Ovary (tissue), 9 donors: ENCODE results near the gene PPP1R2B. TPM values are rescaled to one million over a fixed set of nuclear protein-coding genes. Genes with fewer than 3 reads are reported as not detected.

Experiments
- DNase-seq, 5 donors: peaks; one replicate each; pipeline ENCODE4 v3.0.0-alpha.2; 2019 to 2020
- H3K27ac ChIP-seq, 2 donors: fragments of 200-600 bp; one replicate each; pipeline versions ENCODE4 v1.5.1 to v1.8.0; 2019 to 2022
- H3K27me3 ChIP-seq: fragments of 200-600 bp; one replicate; pipeline ENCODE4 v1.8.0; 2022
- H3K36me3 ChIP-seq: fragments of 200-600 bp; sonication (generic); one replicate; pipeline ENCODE4 v1.5.1; 2019
- H3K4me1 ChIP-seq: one replicate; pipeline ENCODE4 v1.8.1; 2013; ENCODE audit warnings: mild to moderate bottlenecking, moderate library complexity; ENCODE audit not compliant: insufficient read depth
- H3K4me3 ChIP-seq: fragments of 200-600 bp; sonication (generic); one replicate; pipeline ENCODE4 v1.5.1; 2017
- H3K9me3 ChIP-seq, 2 donors: fragments of 200-600 bp in 1 of 2; sonication (generic) in 1 of 2; one replicate each; pipeline versions ENCODE4 v1.5.1 to v1.8.1; 2013 to 2019; ENCODE audit warnings: mild to moderate bottlenecking in 1 of 2, moderate library complexity in 1 of 2
- EP300 ChIP-seq: sonication (generic); formaldehyde crosslinking; IDR thresholded peaks from one replicate; pipeline ENCODE4 v1.6.1; 2017; ENCODE audit warnings: antibody characterized with exemption
- POLR2A ChIP-seq: fragments of 450-650 bp; IDR thresholded peaks from one replicate; pipeline ENCODE4 v1.6.1; 2017; ENCODE audit warnings: antibody characterized with exemption, mild to moderate bottlenecking, moderate library complexity
- WGBS, 3 donors: extraction: QIAGEN DNeasy Blood & Tissue Kit in 1 of 3; methylation state at CpG; one replicate each; pipeline versions ENCODE4 v1.1.5 to v1.1.7; 2013 to 2017; 5-methylcytosine and 5-hydroxymethylcytosine counted together
- intact Hi-C, 4 donors: fragments of 100-400 bp; cut with DNase I; formaldehyde crosslinking; loops; one replicate each; pipeline versions ENCODE4 v1.11.0 to v1.15.1; 2022 to 2023
- polyA plus RNA-seq, 2 donors: library from polyadenylated mRNA; stranded (reverse); fragments of 200-250 nt in 1 of 2; fragments of 350-450 nt in 1 of 2; fragmentation: Illumina TruSeq in 1 of 2; extraction: RNeasy Lipid Tissue Mini Kit (QIAGEN cat#74804) in 1 of 2; gene quantifications; one replicate each; pipeline ENCODE4 v1.2.3, GENCODE V29; 2013 to 2014
- total RNA-seq, 7 donors: library from RNA; depleted of rRNA in 2 of 7; stranded (reverse); fragments of >200 nt in 2 of 7; fragmentation: NEBNext Ultra II Directional in 3 of 7; extraction: Animal tissue kit (Norgen Biotek cat#: 25700) in 3 of 7; gene quantifications; one replicate each; pipeline versions ENCODE4 v1.1.0 to v1.2.4, GENCODE V29; 2016 to 2023
- TF ChIP-seq, protein P1 (sequence below), 3 donors: fragments of 450-650 bp in 2 of 3; fragments of 200-600 bp in 1 of 3; IDR thresholded peaks; one replicate each; pipeline versions ENCODE4 v1.5.1 to v1.8.0; 2016 to 2022; ENCODE audit warnings: antibody characterized with exemption in 3 of 3, mild to moderate bottlenecking in 1 of 3
- donor health status: DM: no; HTN: no; CAD: no; lungs with moderate emphysema.
- donor health status: DM: no; HTN: no; CAD: no.
- donor health status: Bipolar disorder and iron deficiency.
- donor health status: DM: yes; HTN: yes; CAD: no.
- donor health status: DM: no; HTN: no; CAD: no.
- donor health status: DM: yes; HTN: yes; CAD: no.

PPP1R2B gene
- total and polyA plus RNA-seq, 9 donors, result not detected

- no peaks in the 10 kb centered on the region for H3K9me3 ChIP-seq
- no peak for DNase-seq
- H3K4me1 ChIP-seq, result no peaks in the 10 kb centered on the region
- no peaks in the 10 kb centered on the region for H3K27me3 ChIP-seq
- TF ChIP-seq, protein P1, sequence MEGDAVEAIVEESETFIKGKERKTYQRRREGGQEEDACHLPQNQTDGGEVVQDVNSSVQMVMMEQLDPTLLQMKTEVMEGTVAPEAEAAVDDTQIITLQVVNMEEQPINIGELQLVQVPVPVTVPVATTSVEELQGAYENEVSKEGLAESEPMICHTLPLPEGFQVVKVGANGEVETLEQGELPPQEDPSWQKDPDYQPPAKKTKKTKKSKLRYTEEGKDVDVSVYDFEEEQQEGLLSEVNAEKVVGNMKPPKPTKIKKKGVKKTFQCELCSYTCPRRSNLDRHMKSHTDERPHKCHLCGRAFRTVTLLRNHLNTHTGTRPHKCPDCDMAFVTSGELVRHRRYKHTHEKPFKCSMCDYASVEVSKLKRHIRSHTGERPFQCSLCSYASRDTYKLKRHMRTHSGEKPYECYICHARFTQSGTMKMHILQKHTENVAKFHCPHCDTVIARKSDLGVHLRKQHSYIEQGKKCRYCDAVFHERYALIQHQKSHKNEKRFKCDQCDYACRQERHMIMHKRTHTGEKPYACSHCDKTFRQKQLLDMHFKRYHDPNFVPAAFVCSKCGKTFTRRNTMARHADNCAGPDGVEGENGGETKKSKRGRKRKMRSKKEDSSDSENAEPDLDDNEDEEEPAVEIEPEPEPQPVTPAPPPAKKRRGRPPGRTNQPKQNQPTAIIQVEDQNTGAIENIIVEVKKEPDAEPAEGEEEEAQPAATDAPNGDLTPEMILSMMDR (IDR thresholded peaks at IDR 0.05), result no peak
- no peak for TF ChIP-seq POLR2A
- TF ChIP-seq EP300, result no peak
- 87 to 90% (median 88%) methylated on average over 6 of the region's 6 CpGs for WGBS, 3 donors
- no peak overlapping the region for H3K27ac ChIP-seq
- no peak overlapping the region for H3K4me3 ChIP-seq
- no peaks in the 10 kb centered on the region for H3K36me3 ChIP-seq
- intact Hi-C loops, result no loop called here
These were observed 34.0 kb upstream of the PPP1R2B start for GRCh38 chr5:156815988-156816599.

- no peaks in the 10 kb centered on the region for H3K9me3 ChIP-seq
- H3K27ac ChIP-seq, result no peak overlapping the region
- H3K4me3 ChIP-seq, result no peak overlapping the region
- H3K4me1 ChIP-seq, result no peaks in the 10 kb centered on the region
- no peaks in the 10 kb centered on the region for H3K27me3 ChIP-seq
- no peak for DNase-seq
- no peaks in the 10 kb centered on the region for H3K36me3 ChIP-seq
- intact Hi-C loops, result no loop called here
- WGBS, 3 donors, result 94 to 98% (median 94%) methylated on average over 3 of the region's 3 CpGs
- no peak for TF ChIP-seq POLR2A
- TF ChIP-seq EP300, result no peak
- TF ChIP-seq, protein P1 (IDR thresholded peaks at IDR 0.05), result no peak
These were observed 30.6 kb upstream of the PPP1R2B start for GRCh38 chr5:156819537-156819936.

- intact Hi-C loops, result loop anchor here in 1 of 4 donors (10.0 kb wide), 2 partner anchors 875 to 1195 kb away; no protein-coding TSS in a partner anchor
- 79 to 81% (median 81%) methylated on average over 7 of the region's 7 CpGs for WGBS, 3 donors
- Histone ChIP-seq H3K4me1 (no peaks in the 10 kb centered on the region), H3K9me3 (no peaks in the 10 kb centered on the region), H3K27ac (no peak overlapping the region), H3K27me3 (no peaks in the 10 kb centered on the region), H3K4me3 (no peak overlapping the region), H3K36me3 (no peaks in the 10 kb centered on the region)
- no peak for DNase-seq
- TF ChIP-seq EP300 (no peak), POLR2A (no peak)
- TF ChIP-seq, protein P1 (IDR thresholded peaks at IDR 0.05), result no peak
These were observed 30.0 kb upstream of the PPP1R2B start for GRCh38 chr5:156819967-156820581.

- Histone ChIP-seq H3K36me3 (no peaks in the 10 kb centered on the region), H3K4me1 (no peaks in the 10 kb centered on the region), H3K27ac (no peak overlapping the region), H3K27me3 (no peaks in the 10 kb centered on the region), H3K4me3 (no peak overlapping the region), H3K9me3 (no peaks in the 10 kb centered on the region)
- no peak for TF ChIP-seq POLR2A
- TF ChIP-seq, protein P1 (IDR thresholded peaks at IDR 0.05), result no peak
- no peak for TF ChIP-seq EP300
- WGBS, 3 donors, result 69 to 82% (median 81%) methylated on average over 4 of the region's 4 CpGs
- intact Hi-C loops, result loop anchor here in 1 of 4 donors (10.0 kb wide), 2 partner anchors 879 to 1199 kb away; no protein-coding TSS in a partner anchor
- no peak for DNase-seq
These were observed 25.9 kb upstream of the PPP1R2B start for GRCh38 chr5:156824241-156824640.
